ENCODE measurements around the gene NEK1.

DNA sequence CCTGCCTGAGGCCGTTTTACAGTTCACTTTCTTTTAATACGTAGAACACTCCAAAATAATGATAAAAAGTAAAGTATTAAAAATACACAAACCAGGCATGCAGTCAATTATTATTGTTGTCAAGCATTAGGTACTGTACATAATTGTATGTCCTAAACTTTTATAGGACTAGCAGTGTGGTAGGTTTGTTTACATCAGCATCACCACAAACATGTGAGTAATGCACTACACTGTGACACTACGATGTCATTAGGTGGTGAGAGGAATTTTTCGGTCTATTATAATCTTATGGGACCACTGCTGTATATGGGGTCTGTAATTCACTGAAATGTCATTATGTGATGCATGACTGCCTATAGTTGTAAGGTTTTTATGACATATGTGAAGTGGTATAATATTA is 192.1 kb downstream of the NEK1 start:
- TF ChIP-seq EZH2phosphoT487 (IDR thresholded peaks at IDR 0.05; ENCODE audit: borderline replicate concordance), result no peak
- TF ChIP-seq, protein P1, sequence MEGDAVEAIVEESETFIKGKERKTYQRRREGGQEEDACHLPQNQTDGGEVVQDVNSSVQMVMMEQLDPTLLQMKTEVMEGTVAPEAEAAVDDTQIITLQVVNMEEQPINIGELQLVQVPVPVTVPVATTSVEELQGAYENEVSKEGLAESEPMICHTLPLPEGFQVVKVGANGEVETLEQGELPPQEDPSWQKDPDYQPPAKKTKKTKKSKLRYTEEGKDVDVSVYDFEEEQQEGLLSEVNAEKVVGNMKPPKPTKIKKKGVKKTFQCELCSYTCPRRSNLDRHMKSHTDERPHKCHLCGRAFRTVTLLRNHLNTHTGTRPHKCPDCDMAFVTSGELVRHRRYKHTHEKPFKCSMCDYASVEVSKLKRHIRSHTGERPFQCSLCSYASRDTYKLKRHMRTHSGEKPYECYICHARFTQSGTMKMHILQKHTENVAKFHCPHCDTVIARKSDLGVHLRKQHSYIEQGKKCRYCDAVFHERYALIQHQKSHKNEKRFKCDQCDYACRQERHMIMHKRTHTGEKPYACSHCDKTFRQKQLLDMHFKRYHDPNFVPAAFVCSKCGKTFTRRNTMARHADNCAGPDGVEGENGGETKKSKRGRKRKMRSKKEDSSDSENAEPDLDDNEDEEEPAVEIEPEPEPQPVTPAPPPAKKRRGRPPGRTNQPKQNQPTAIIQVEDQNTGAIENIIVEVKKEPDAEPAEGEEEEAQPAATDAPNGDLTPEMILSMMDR (conservative IDR thresholded peaks at IDR 0.05; ENCODE audit: low read length), result no peak

Measured in Loucy (cell line).